ENCODE results near the gene U2SURP. TPM values are rescaled to one million over a fixed set of nuclear protein-coding genes. Genes with fewer than 3 reads are reported as not detected.
"Not testable (repeated sequence)": the region's sequence is repeated elsewhere in the genome, so short reads cannot be mapped to it uniquely, and the experiment has no call there.

The U2SURP gene
- total RNA-seq, 1 experiment from 2014 or later: 135 TPM

GRCh38 chr3:143070977-143071551, 69.7 kb downstream of the U2SURP start:
- no peak for DNase-seq (ENCODE audit: low read depth)

- no peak for DNase-seq (ENCODE audit: low read depth)
Measured at GRCh38 chr3:143071776-143072175, 70.4 kb downstream of the U2SURP start.

- not testable (repeated sequence) for DNase-seq (ENCODE audit: low read depth)
Measured at GRCh38 chr3:143072298-143073020, 71.1 kb downstream of the U2SURP start.

GRCh38 chr3:143073541-143073940, 72.2 kb downstream of the U2SURP start:
- DNase-seq (ENCODE audit: low read depth): not testable (repeated sequence)

DNA sequence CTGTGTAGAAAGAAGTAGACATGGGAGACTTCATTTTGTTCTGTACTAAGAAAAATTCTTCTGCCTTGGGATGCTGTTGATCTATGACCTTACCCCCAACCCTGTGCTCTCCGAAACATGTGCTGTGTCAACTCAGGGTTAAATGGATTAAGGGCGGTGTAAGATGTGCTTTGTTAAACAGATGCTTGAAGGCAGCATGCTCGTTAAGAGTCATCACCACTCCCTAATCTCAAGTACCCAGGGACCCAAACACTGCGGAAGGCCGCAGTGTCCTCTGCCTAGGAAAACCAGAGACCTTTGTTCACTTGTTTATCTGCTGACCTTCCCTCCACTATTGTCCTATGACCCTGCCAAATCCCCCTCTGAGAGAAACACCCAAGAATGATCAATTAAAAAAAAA, 72.6 kb downstream of the U2SURP start:
- not testable (repeated sequence) for DNase-seq (ENCODE audit: low read depth)

DNA sequence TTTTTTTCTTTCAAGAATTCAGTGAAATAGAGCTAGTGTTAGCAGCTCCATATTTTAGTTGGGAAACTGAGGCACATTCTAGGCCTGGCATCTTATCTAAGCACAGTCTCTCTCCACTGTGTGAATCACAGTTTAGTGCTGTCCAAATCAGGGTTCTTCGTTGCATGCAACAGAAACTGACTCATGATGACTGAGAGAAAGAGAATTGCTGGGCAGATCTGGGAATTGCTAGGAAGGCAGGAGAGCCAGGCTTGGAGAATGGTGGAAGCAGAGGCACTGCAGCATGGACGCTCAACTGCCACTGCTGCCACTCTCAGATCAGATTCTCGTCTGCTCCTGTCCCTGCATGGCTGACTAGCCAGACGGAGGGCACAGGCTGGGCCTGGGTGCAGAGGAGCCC, 77.5 kb downstream of the U2SURP start:
- DNase-seq (ENCODE audit: low read depth): peak; percentile 35

DNA sequence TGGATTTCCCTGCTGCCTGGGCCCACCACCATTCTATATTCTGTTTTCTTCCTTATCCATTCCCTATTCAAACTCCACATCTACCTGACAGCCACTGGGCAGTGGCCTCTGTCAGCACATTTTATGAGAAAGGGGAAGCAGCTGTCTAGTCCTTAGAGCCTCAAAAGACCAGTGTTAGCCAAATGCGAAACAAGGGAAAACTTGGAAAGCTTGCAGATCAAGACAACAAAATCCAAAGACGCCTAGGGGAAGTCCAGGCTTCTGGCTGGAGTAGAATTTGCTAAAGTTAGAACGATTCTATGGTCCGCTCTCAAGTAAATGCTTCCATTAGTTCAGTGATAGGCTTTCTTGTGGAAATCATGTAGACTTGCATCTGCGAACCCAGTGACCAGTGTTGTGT, 78.8 kb downstream of the U2SURP start:
- DNase-seq (ENCODE audit: low read depth): no peak

- no peak for DNase-seq (ENCODE audit: low read depth)
Measured at GRCh38 chr3:143081365-143081764, 80.0 kb downstream of the U2SURP start.

- DNase-seq (ENCODE audit: low read depth): no peak
Measured at GRCh38 chr3:143081844-143082778, 80.7 kb downstream of the U2SURP start.

- DNase-seq (ENCODE audit: low read depth): no peak
Measured at GRCh38 chr3:143083781-143084180, 82.4 kb downstream of the U2SURP start.

DNA sequence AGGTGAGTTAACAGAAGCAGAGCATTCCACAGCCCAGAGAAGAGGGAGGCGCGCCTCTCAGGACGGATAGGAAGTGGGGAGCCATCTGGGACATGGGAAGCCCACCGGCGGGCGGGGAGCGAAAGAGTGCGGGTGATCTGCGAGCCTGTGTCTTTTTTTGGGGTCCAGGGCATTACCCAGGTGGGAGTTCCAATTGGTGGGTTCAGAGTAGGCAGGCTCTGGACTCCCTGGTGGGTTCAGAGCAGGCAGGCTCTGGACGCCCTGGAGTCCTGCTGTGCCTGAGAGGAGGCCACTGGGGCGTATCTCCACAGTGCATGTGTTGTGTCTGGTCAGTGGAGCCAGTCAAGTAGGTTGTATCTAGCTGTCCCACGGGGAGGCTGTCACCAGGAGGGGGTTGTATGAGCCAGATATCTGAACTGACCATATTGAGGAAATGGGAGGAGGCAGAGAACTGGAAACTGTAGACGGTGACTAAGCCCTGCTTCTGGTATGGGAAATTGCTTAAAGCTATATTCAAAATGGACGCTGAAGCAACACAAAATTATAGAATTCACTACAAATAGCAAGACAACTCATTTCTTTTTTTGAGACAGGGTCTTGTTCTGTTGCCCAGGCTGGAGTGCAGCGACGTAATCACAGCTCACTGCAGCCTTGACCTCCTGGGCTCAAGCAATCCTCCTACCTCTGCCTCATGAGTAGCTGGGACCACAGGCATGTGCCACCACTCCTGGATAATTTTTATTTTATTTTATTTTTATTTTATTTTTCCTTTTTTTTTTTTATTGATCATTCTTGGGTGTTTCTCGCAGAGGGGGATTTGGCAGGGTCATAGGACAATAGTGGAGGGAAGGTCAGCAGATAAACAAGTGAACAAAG, 83.7 kb downstream of the U2SURP start:
- peak; percentile 66 for DNase-seq (ENCODE audit: low read depth)

DNA sequence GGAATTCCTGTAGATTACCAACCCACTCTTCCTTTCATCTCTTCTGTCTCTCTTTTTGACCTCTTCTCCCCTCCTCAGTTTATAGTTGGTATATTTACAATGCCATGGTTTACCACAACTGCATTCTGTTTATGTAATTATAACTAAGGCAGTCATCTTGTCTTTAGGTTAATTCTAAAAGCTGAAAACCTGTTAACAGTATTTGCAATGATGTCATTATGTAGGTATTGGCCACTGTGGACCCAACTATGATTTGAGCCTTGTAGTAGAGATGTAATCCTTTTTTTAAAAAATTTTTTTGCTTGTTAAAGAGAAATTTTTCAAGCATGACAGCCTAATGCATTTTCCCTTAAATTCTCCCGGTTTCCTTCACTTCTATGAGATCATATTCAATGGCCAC, 87.5 kb downstream of the U2SURP start:
- DNase-seq (ENCODE audit: low read depth): no peak

- no peak for DNase-seq (ENCODE audit: low read depth)
Measured at GRCh38 chr3:143089965-143090364, 88.6 kb downstream of the U2SURP start.

GRCh38 chr3:143090486-143090885, 89.1 kb downstream of the U2SURP start:
- DNase-seq (ENCODE audit: low read depth): no peak

- no peak for DNase-seq (ENCODE audit: low read depth)
Measured at GRCh38 chr3:143090976-143091837, 89.8 kb downstream of the U2SURP start.

DNA sequence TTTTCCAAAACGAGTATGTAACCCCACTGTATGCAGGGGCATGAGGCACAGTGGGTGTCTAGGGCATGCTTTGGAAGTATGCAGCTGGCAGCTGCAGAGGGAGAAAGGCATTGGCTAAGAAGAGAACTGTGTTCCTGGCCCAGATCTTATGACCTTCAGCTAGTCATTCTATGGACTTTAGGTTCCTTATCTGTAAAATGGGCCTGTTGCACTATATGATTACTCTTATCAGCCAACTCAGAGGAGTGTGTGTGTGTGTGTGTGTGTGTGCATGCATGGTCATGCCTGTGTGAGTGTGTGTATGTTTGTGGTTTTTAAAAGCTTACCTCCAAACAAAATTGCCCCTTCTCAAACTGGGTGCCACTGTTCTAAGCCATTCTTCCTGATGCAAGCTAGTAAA, 90.8 kb downstream of the U2SURP start:
- no peak for DNase-seq (ENCODE audit: low read depth)

DNA sequence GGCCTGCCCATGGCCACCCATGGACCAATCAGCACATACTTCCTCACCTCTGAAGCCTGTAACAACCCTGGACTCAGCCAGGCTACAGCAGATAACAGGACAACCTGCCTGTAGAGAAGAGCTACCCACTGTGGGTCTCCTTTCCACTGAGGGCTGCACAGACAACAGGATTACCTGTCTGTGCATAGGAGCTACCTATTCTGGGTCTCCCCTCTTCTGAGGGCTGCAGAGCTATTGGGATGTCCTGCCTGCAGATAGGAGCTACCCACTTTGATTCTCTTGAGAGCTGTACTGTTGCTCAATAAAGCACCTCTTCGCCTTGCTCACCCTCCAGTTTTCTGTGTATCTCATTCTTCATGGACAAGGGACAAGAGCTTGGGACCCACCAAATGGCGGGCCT, 94.4 kb downstream of the U2SURP start:
- no peak for DNase-seq (ENCODE audit: low read depth)

DNA sequence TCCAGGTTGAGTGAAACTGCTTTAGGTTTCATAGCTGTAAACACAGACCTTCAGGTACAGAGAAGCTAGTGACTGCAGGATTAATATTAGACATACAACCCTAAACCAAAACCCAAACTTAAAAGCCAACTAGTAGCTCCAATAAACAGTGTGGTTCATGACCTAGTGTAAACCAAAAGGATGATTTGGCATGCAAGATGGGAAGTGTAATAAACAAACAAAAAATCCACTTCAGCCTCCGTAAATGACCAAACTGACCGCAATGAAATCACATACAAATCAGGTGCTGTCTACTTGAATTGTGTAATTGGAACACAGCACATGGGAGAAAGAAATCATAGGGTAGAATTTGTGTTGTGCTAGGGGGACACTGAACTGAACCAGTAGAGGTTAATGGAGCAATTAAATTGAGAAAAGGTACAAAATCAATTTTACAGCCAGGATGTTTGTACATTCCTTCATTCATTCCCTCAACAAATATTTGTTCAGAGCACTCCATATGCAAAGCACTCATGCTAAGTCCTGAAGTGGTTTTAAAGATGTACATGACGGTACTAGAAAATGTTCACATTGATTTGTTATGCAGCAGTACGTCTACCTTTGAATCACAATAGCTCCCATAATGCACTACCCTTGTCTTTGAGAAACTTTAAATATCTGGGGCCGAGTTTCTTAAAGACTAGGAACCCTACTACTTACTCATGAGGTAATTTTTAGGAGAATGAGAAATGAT, 96.8 kb downstream of the U2SURP start:
- no peak for DNase-seq (ENCODE audit: low read depth)

GRCh38 chr3:143099210-143099609, 97.8 kb downstream of the U2SURP start:
- no peak for DNase-seq (ENCODE audit: low read depth)

DNA sequence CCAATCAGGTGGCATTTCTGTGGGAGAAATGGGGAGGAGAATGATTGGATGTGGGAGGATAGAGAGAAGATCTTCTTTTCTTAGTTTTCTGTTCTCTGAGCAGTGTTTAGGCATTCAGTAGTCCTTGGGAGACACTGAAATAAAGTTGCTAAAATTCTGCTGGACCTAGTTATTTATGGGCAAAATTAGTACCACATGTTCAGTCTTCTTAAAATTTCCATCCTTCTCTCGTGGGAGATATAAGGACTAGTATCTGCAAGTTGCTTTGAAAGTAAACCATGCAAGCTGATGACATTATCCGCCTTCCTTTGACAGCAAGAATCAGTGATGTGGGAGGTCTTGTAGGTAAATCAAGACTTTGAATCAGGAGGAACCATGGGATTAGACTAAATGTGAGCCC, 98.3 kb downstream of the U2SURP start:
- no peak for DNase-seq (ENCODE audit: low read depth)
